ENCODE measurements around the gene SLC6A8.

SLC6A8 gene

GRCh38 chrX:153687121-153688039 is at the start of gene SLC6A8:
TSS of gene SLC6A8 (plus strand) at chrX:153687926. CDS start at chrX:153688575, 649 bp downstream.
- peak; percentile 35 for TF ChIP-seq CTCF (IDR thresholded peaks at IDR 0.05; ENCODE audit: insufficient read depth, low read depth, low read length, missing control alignments)
- DNase-seq (ENCODE audit: low read depth) = peak; percentile 40
- no peak within 1 kb of the TSS; the same call in 1 of the 2 replicates for H3K4me3 ChIP-seq (ENCODE audit: low read depth, low read length)

- no peak for TF ChIP-seq CTCF (IDR thresholded peaks at IDR 0.05; ENCODE audit: insufficient read depth, low read depth, low read length, missing control alignments)
These were observed 49.7 kb upstream of the SLC6A8 start for GRCh38 chrX:153638041-153638371.

GRCh38 chrX:153638436-153639176 is 49.1 kb upstream of the SLC6A8 start:
- no peak overlapping the region for H3K4me3 ChIP-seq (ENCODE audit: low read depth, low read length)
- no peak for TF ChIP-seq CTCF (IDR thresholded peaks at IDR 0.05; ENCODE audit: insufficient read depth, low read depth, low read length, missing control alignments)
- DNase-seq (ENCODE audit: low read depth) = no peak

More at GRCh38 chrX:153638041-153638371, 49.7 kb upstream of the SLC6A8 start:
- DNase-seq (ENCODE audit: low read depth) = no peak
- H3K4me3 ChIP-seq (ENCODE audit: low read depth, low read length) = no peak overlapping the region

GRCh38 chrX:153639177-153640044 is 48.3 kb upstream of the SLC6A8 start:
- H3K4me3 ChIP-seq (ENCODE audit: low read depth, low read length) = no peak overlapping the region
- TF ChIP-seq CTCF (IDR thresholded peaks at IDR 0.05; ENCODE audit: insufficient read depth, low read depth, low read length, missing control alignments) = no peak
- DNase-seq (ENCODE audit: low read depth) = no peak

- H3K4me3 ChIP-seq (ENCODE audit: low read depth, low read length) = no peak overlapping the region
These were observed 47.6 kb upstream of the SLC6A8 start for GRCh38 chrX:153640045-153640686.

More at GRCh38 chrX:153640045-153640686, 47.6 kb upstream of the SLC6A8 start:
- DNase-seq (ENCODE audit: low read depth) = no peak
- no peak for TF ChIP-seq CTCF (IDR thresholded peaks at IDR 0.05; ENCODE audit: insufficient read depth, low read depth, low read length, missing control alignments)
